Measurements from ENCODE around the gene BSND.

The BSND gene

GRCh38 chr1:55038974-55039341 is 40.2 kb downstream of the BSND start:
- no peak for DNase-seq (ENCODE audit: extremely low read depth, low read depth)

GRCh38 chr1:55039342-55040082 is 40.8 kb downstream of the BSND start, which contains the start of gene PCSK9:
Gene PCSK9, plus strand, starts transcription at chr1:55039548. Its CDS starts 290 bp downstream, at chr1:55039838.
- TF ChIP-seq CTCF (IDR thresholded peaks at IDR 0.05; ENCODE audit: low read depth, low read length) = no peak
- DNase-seq (ENCODE audit: extremely low read depth, low read depth) = no peak

More at GRCh38 chr1:55038974-55039341, 40.2 kb downstream of the BSND start:
- no peak for TF ChIP-seq CTCF (IDR thresholded peaks at IDR 0.05; ENCODE audit: low read depth, low read length)

- DNase-seq (ENCODE audit: extremely low read depth, low read depth) = no peak
- TF ChIP-seq CTCF (IDR thresholded peaks at IDR 0.05; ENCODE audit: low read depth, low read length) = no peak
Measured at GRCh38 chr1:55040083-55040932, 41.6 kb downstream of the BSND start.

GRCh38 chr1:55040933-55041494 is 42.3 kb downstream of the BSND start:
- TF ChIP-seq CTCF (IDR thresholded peaks at IDR 0.05; ENCODE audit: low read depth, low read length) = no peak
- DNase-seq (ENCODE audit: extremely low read depth, low read depth) = no peak

GRCh38 chr1:55041613-55042012 is 42.9 kb downstream of the BSND start:
- TF ChIP-seq CTCF (IDR thresholded peaks at IDR 0.05; ENCODE audit: low read depth, low read length) = no peak
- DNase-seq (ENCODE audit: extremely low read depth, low read depth) = no peak

GRCh38 chr1:55043011-55043410 is 44.3 kb downstream of the BSND start:
- no peak for DNase-seq (ENCODE audit: extremely low read depth, low read depth)

More at GRCh38 chr1:55043011-55043410, 44.3 kb downstream of the BSND start:
- TF ChIP-seq CTCF (IDR thresholded peaks at IDR 0.05; ENCODE audit: low read depth, low read length) = no peak

Measured in AG09319 (cell line).